GM12801 (cell line): ENCODE results near the gene TMEM132A.

Experiments used
- TF ChIP-seq, protein P1 (sequence below): IDR thresholded peaks from one replicate; pipeline ENCODE4 v1.5.1; 2011; ENCODE audit warnings: control low read depth; ENCODE audit not compliant: insufficient read length; ENCODE audit errors: extremely low read depth

Gene TMEM132A

GRCh38 chr11:60899046-60899936 is 25.0 kb upstream of the TMEM132A start:
- TF ChIP-seq, protein P1, sequence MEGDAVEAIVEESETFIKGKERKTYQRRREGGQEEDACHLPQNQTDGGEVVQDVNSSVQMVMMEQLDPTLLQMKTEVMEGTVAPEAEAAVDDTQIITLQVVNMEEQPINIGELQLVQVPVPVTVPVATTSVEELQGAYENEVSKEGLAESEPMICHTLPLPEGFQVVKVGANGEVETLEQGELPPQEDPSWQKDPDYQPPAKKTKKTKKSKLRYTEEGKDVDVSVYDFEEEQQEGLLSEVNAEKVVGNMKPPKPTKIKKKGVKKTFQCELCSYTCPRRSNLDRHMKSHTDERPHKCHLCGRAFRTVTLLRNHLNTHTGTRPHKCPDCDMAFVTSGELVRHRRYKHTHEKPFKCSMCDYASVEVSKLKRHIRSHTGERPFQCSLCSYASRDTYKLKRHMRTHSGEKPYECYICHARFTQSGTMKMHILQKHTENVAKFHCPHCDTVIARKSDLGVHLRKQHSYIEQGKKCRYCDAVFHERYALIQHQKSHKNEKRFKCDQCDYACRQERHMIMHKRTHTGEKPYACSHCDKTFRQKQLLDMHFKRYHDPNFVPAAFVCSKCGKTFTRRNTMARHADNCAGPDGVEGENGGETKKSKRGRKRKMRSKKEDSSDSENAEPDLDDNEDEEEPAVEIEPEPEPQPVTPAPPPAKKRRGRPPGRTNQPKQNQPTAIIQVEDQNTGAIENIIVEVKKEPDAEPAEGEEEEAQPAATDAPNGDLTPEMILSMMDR = peak; percentile 91

GRCh38 chr11:60899977-60900376 is 24.3 kb upstream of the TMEM132A start:
- TF ChIP-seq, protein P1 = no peak

- TF ChIP-seq, protein P1 = no peak
Measured at GRCh38 chr11:60900673-60901404, 23.4 kb upstream of the TMEM132A start.

DNA sequence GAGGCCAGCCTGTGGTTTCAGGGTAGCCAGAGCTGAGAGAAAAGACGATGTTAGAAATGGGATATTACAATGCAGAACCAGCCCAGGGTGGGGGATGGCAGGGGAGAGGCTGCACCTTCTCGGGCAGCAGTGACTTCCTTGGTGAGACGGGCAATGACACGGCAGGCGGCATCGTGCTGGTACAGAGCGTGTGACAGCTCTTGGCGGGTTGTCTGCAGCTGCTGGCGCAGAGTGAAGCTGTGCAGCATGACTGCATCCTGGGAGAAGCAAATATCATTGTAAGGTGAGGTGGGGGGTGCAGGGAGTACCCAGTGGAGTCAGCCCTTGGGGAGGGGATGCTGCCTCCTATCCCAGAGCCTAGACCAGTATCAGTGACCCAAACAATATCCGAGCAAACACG is 21.6 kb upstream of the TMEM132A start:
- TF ChIP-seq, protein P1 = no peak

- TF ChIP-seq, protein P1 = no peak
Measured at GRCh38 chr11:60905047-60905446, 19.2 kb upstream of the TMEM132A start.

GRCh38 chr11:60905551-60906113 is 18.6 kb upstream of the TMEM132A start:
- TF ChIP-seq, protein P1 = no peak

DNA sequence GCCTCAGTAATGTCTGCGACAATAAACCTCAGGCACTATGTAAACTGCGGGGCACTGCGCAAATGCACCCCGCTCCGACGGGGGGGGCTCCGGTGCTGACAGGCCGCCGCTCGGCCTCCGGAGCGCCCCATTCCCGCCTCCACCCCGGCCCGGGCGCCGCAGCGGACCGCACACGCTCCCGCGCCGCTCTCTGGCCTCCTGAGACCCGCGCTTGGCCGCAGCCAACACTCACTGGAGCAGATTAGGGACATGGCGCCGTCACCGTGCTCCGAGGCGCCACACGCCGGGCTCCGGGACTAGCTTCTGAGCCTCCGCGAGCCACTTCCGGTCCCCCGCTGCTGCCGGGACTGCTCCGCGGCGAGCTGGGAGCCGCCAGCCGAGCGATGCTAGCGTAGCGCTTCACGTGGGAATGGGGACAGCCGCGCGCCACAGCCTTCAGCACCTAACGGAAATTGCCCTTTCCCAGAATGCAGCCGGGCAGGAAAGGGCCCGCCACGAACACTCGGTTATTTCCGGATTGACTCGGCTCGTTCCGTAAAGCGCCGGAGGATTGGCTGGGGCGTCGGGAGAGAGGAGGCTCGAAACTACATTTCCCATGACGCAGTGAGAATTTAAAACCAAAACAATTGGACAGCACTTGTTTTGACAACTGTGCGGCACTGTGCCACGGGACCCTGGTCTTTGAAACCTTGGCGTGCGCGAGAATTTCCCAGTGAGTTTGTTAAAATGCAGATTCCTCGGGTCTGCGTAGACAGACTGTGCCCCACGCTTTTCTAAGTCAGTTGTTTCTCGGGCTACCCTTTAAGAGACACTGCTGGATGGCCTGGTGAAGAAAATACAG is 17.9 kb upstream of the TMEM132A start, which contains the start of gene PRPF19:
TSS of gene PRPF19 (minus strand) at position 454 of the 841 bp plus-strand sequence. CDS start at position 251, 203 bp downstream.
- TF ChIP-seq, protein P1 = no peak
